ENCODE measurements around the gene MDM4. TPM values are rescaled to one million over a fixed set of nuclear protein-coding genes. Genes with fewer than 3 reads are reported as not detected.
"Not testable (repeated sequence)": the region's sequence is repeated elsewhere in the genome, so short reads cannot be mapped to it uniquely, and the experiment has no call there.

MDM4 gene
- 84.1 and 88.9 TPM in 2 replicates for total RNA-seq

GRCh38 chr1:204516180-204516879, at the start of gene MDM4:
Gene MDM4, plus strand, starts transcription at chr1:204516406. Its CDS starts 9,113 bp downstream, at chr1:204525519.
- intact Hi-C loops (cut with micrococcal nuclease), result loop anchor here (1.0 to 5.0 kb wide), 6 partner anchors 9 to 771 kb away; partner anchors contain the start of genes PPP1R15B and SNRPE

- intact Hi-C loops (cut with micrococcal nuclease), result no loop called here
Measured at GRCh38 chr1:204466416-204467405, 49.5 kb upstream of the MDM4 start.

- intact Hi-C loops (cut with micrococcal nuclease), result no loop called here
Measured at GRCh38 chr1:204468206-204468605, 48.0 kb upstream of the MDM4 start.

- intact Hi-C loops (cut with micrococcal nuclease), result no loop called here
Measured at GRCh38 chr1:204468766-204469302, 47.4 kb upstream of the MDM4 start.

GRCh38 chr1:204469304-204469703, 46.9 kb upstream of the MDM4 start:
- intact Hi-C loops (cut with micrococcal nuclease), result no loop called here

GRCh38 chr1:204471687-204472086, 44.5 kb upstream of the MDM4 start:
- intact Hi-C loops (cut with micrococcal nuclease), result no loop called here

GRCh38 chr1:204472660-204473059, 43.5 kb upstream of the MDM4 start:
- intact Hi-C loops (cut with micrococcal nuclease), result no loop called here

GRCh38 chr1:204473400-204473965, 42.7 kb upstream of the MDM4 start:
- intact Hi-C loops (cut with micrococcal nuclease), result no loop called here

GRCh38 chr1:204475656-204476432, 40.4 kb upstream of the MDM4 start:
- intact Hi-C loops (cut with micrococcal nuclease), result no loop called here

GRCh38 chr1:204476563-204476962, 39.6 kb upstream of the MDM4 start:
- intact Hi-C loops (cut with micrococcal nuclease), result no loop called here

- intact Hi-C loops (cut with micrococcal nuclease), result no loop called here
Measured at GRCh38 chr1:204477036-204477740, 39.0 kb upstream of the MDM4 start.

GRCh38 chr1:204478172-204478899, 37.9 kb upstream of the MDM4 start:
- intact Hi-C loops (cut with micrococcal nuclease), result no loop called here

- intact Hi-C loops (cut with micrococcal nuclease), result no loop called here
Measured at GRCh38 chr1:204478921-204479320, 37.3 kb upstream of the MDM4 start.

GRCh38 chr1:204479387-204480136, 36.6 kb upstream of the MDM4 start:
- intact Hi-C loops (cut with micrococcal nuclease), result no loop called here

GRCh38 chr1:204480515-204480914, 35.7 kb upstream of the MDM4 start:
- intact Hi-C loops (cut with micrococcal nuclease), result no loop called here

- intact Hi-C loops (cut with micrococcal nuclease), result no loop called here
Measured at GRCh38 chr1:204483791-204484190, 32.4 kb upstream of the MDM4 start.

- intact Hi-C loops (cut with micrococcal nuclease), result not testable (repeated sequence)
Measured at GRCh38 chr1:204486513-204487255, 29.5 kb upstream of the MDM4 start.

- intact Hi-C loops (cut with micrococcal nuclease), result no loop called here
Measured at GRCh38 chr1:204487256-204487615, 29.0 kb upstream of the MDM4 start.
